Stimulated activated naive CD8-positive, alpha-beta T cell treated with anti-CD3 and anti-CD28 coated beads, Interleukin-15, amount 100 ng/mL, for 72 hours (primary cell): ENCODE measurements around the gene ZNF44.

Source experiments
- ATAC-seq: fragments of 150-1000 bp; cut with Tn5 transposase; 2 replicates; pipeline ENCODE4 v1.10.0; 2021; ENCODE audit warnings: mild to moderate bottlenecking, moderate library complexity
- DNase-seq, 2 donors: peaks; one replicate each; pipeline ENCODE4 v3.0.0; 2021 to 2022
- H3K27ac Mint-ChIP-seq, 2 donors: one replicate each; pipeline ENCODE4 v1.8.0; 2022; ENCODE audit warnings: mild to moderate bottlenecking in 2 of 2, mixed read lengths in 2 of 2, moderate library complexity in 2 of 2
- H3K27me3 Mint-ChIP-seq: one replicate; pipeline ENCODE4 v1.8.0; 2022; ENCODE audit warnings: mixed read lengths
- H3K4me1 Mint-ChIP-seq: one replicate; pipeline ENCODE4 v1.8.0; 2022; ENCODE audit warnings: mild to moderate bottlenecking, mixed read lengths
- H3K4me3 Mint-ChIP-seq, 2 donors: one replicate each; pipeline ENCODE4 v1.8.0; 2022; ENCODE audit warnings: mild to moderate bottlenecking in 2 of 2, mixed read lengths in 2 of 2, moderate library complexity in 1 of 2
- H3K9me3 Mint-ChIP-seq, 2 donors: one replicate each; pipeline ENCODE4 v1.8.0; 2022; ENCODE audit warnings: mixed read lengths in 2 of 2

ZNF44 gene

GRCh38 chr19:12229990-12230389 is 64.7 kb downstream of the ZNF44 start:
- Mint-ChIP-seq H3K27me3 (no peaks in the 10 kb centered on the region), H3K9me3 (peaks cover 12 to 31% of the 10 kb centered on the region in 2 donors), H3K27ac (no peak overlapping the region), H3K4me3 (no peak overlapping the region), H3K4me1 (no peaks in the 10 kb centered on the region)
- ATAC-seq (no peak), DNase-seq (no peak)

- Mint-ChIP-seq H3K27ac (no peak overlapping the region), H3K9me3 (peaks cover 6 to 7% of the 10 kb centered on the region in 2 donors), H3K4me3 (no peak overlapping the region), H3K27me3 (no peaks in the 10 kb centered on the region), H3K4me1 (no peaks in the 10 kb centered on the region)
- DNase-seq (no peak), ATAC-seq (no peak)
These were observed 70.0 kb downstream of the ZNF44 start for GRCh38 chr19:12224676-12225075.

- H3K4me1 Mint-ChIP-seq, result no peaks in the 10 kb centered on the region
- H3K9me3 Mint-ChIP-seq, result peaks cover 20 to 21% of the 10 kb centered on the region in 2 donors
- H3K27ac Mint-ChIP-seq, result peak overlapping the region in 1 of 2 donors; percentile 42
- DNase-seq (no peak), ATAC-seq (no peak)
- no peaks in the 10 kb centered on the region for H3K27me3 Mint-ChIP-seq
- H3K4me3 Mint-ChIP-seq, result no peak overlapping the region
These were observed 71.6 kb downstream of the ZNF44 start for GRCh38 chr19:12222980-12223630.
